ENCODE data around the gene CXorf65.

CXorf65 gene

GRCh38 chrX:71105628-71106027, 912 bp downstream of the CXorf65 start:
- DNase-seq = no peak

GRCh38 chrX:71103110-71103983, 3.2 kb downstream of the CXorf65 start:
- DNase-seq = peak; percentile 72

GRCh38 chrX:71102292-71102691, 4.2 kb downstream of the CXorf65 start:
- DNase-seq = no peak

GRCh38 chrX:71100581-71101505, 5.7 kb downstream of the CXorf65 start:
- DNase-seq = no peak

GRCh38 chrX:71099736-71100135, 6.8 kb downstream of the CXorf65 start:
- no peak for DNase-seq

GRCh38 chrX:71098951-71099506, 7.5 kb downstream of the CXorf65 start:
- DNase-seq = no peak

GRCh38 chrX:71098302-71098701, 8.2 kb downstream of the CXorf65 start:
- peak; percentile 32 for DNase-seq

GRCh38 chrX:71096760-71097032, 9.8 kb downstream of the CXorf65 start:
- DNase-seq = no peak

- DNase-seq = no peak
Measured at GRCh38 chrX:71095981-71096759, 10.4 kb downstream of the CXorf65 start.

GRCh38 chrX:71095555-71095980, 11.0 kb downstream of the CXorf65 start, which contains the start of gene FOXO4:
TSS of gene FOXO4 (plus strand) at chrX:71095851. CDS start at chrX:71096529, 678 bp downstream.
- peak; percentile 18 for DNase-seq

- DNase-seq = no peak
Measured at GRCh38 chrX:71095033-71095432, 11.5 kb downstream of the CXorf65 start.

GRCh38 chrX:71091263-71091662, 15.3 kb downstream of the CXorf65 start:
- DNase-seq = no peak

- no peak for DNase-seq
Measured at GRCh38 chrX:71085900-71086299, 20.6 kb downstream of the CXorf65 start.

- DNase-seq = no peak
Measured at GRCh38 chrX:71082822-71083221, 23.7 kb downstream of the CXorf65 start.

- DNase-seq = no peak
Measured at GRCh38 chrX:71082124-71082647, 24.4 kb downstream of the CXorf65 start.

- no peak for DNase-seq
Measured at GRCh38 chrX:71081330-71082123, 25.0 kb downstream of the CXorf65 start.

- DNase-seq = no peak
Measured at GRCh38 chrX:71070531-71070930, 36.0 kb downstream of the CXorf65 start.

- peak; percentile 76 for DNase-seq
Measured at GRCh38 chrX:71068044-71068918, 38.3 kb downstream of the CXorf65 start, which contains the start of gene SNX12. TSS of gene SNX12 (minus strand) at chrX:71068334. CDS start at chrX:71068306, 28 bp downstream.

GRCh38 chrX:71067712-71068043, 38.9 kb downstream of the CXorf65 start:
- DNase-seq = no peak

GRCh38 chrX:71067089-71067488, 39.5 kb downstream of the CXorf65 start:
- DNase-seq = no peak

- DNase-seq = no peak
Measured at GRCh38 chrX:71060127-71060526, 46.4 kb downstream of the CXorf65 start.
